ENCODE measurements around the gene JTB. TPM values are rescaled to one million over a fixed set of nuclear protein-coding genes. Genes with fewer than 3 reads are reported as not detected.

JTB gene
- total and polyA plus RNA-seq, 9 of the 15 experiments (the other 6 are each of a cell fraction or from before 2014, with no cell fraction given), result 24.7 to 308 (median 151) TPM

DNA sequence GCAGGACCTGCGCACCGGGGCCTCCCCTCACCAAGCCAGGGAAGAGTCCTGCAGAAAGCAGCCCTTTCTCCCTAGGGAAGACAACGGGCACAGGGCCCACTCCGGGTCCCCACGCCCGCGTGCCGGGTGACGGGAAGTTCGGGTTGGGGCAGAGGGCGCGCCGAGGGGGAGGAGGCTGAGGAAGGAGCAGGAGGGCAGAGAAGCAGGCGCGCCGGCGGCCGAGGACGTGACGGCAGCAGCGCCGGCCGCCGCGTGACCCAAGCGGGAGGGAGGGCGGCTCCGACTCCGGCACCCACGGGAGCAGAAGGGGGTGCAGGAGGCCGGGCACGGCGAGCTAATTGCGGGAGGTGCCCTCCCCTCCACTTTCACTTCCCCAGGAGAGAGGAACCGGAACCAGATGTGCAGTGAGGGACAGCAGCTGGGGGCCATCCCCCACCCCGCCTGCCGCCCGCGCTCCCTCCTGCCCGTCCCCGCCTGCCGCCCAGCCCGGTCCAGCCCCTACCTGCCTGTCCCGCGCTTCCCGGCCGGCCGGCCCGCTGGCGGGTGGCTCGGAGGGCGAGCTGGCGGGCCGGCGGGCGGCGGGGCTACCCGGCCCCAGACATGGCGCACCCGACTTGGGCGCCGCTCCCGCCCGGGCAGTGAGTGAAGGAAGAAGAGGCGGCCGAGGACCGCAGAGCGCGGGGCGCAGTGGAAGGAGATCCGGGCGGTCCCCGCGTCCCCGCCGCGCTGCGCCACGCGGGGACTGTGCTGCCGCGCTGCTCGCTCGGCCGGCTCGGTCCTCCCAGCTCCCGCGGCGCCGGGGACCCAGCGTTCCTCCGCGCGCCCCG is 31.5 kb downstream of the JTB start:
- CTCF ChIA-PET (ENCODE audit: low intra/inter-chr PET ratio), result interaction anchor here (0.9 to 1.8 kb wide), 3 partner anchors 40 to 327 kb away, joined by 4 to 7 read pairs (median 6); partner anchors contain the start of genes HAX1 and RAB13
- ATAC-seq, result peak; percentile 72
- Histone ChIP-seq H3K4me3 (peak overlapping the region; percentile 99), H4K20me1 (replicated peaks; ENCODE audit: control insufficient read depth, insufficient read depth, low read length) (no peaks in the 10 kb centered on the region), H3K9ac (ENCODE audit: insufficient read depth in 1 of 2, low read depth in 2 of 2, low read length in 2 of 2) (peak overlapping the region; percentile 88 to 99), H3K27me3 (ENCODE audit: control insufficient read depth in 2 of 2, insufficient read depth in 2 of 2, low read length in 2 of 2) (no peaks in the 10 kb centered on the region), H3K36me3 (ENCODE audit: control insufficient read depth, insufficient read depth, low read length) (peaks cover 69% of the 10 kb centered on the region), H2AFZ (ENCODE audit: low read depth, low read length) (peak overlapping the region; percentile 60; the same call in 1 of the 2 replicates), H3K27ac (ENCODE audit: extremely low read depth, low read depth, low read length) (peak overlapping the region; percentile 85), H3K79me2 (ENCODE audit: control insufficient read depth, insufficient read depth, low read length) (peaks cover 29% of the 10 kb centered on the region), H3K9me1 (ENCODE audit: control insufficient read depth, insufficient read depth, low read length) (no peaks in the 10 kb centered on the region), H3K4me2 (ENCODE audit: insufficient read depth, low read length) (peak overlapping the region; percentile 98), H3K4me1 (replicated peaks in 1 of 2; ENCODE audit: control insufficient read depth in 2 of 2, insufficient read depth in 2 of 2, low read length in 2 of 2) (peaks cover 12 to 32% of the 10 kb centered on the region in 2 experiments; a peak in 4 of 5 replicates), H3K9me3 (replicated peaks; ENCODE audit: control insufficient read depth, insufficient read depth, low read depth, low read length) (no peaks in the 10 kb centered on the region)
- peak; percentile 67 to 86 (median 80) for DNase-seq (ENCODE audit: extremely low read depth in 1 of 4, low spot score in 3 of 4)
- under 1% methylated on average over 18 of the region's 95 CpGs for WGBS (ENCODE audit: insufficient coverage, low coverage, missing lambda C conversion rate)
- BruUV-seq (replicated peaks), result TSS peak; percentile 38
- FAIRE-seq, result peak; percentile 59
- POLR2A ChIA-PET, result interaction anchor here (0.6 to 5.5 kb wide), 18 partner anchors 12 to 317 kb away, joined by 3 to 39 read pairs (median 4); partner anchors contain the start of genes CREB3L4, CRTC2, GATAD2B and JTB
- intact Hi-C loops (cut with micrococcal nuclease) (loop anchor here (5.0 kb wide), 1 partner anchor 41 kb away; the partner anchor contains the start of gene RAB13), in situ Hi-C loops (cut with MboI) (no loop called here)
- TF ChIP-seq NFXL1 (CRISPR knock-in tag; IDR thresholded peaks at IDR 0.05) (no peak), MAFG (tag; conservative IDR thresholded peaks at IDR 0.05) (no peak), KDM5B (IDR thresholded peaks at IDR 0.05; ENCODE audit: insufficient replicate concordance, low read depth, low read length) (peak; percentile 45), JUN (IDR thresholded peaks at IDR 0.05; ENCODE audit: borderline replicate concordance, low read depth, low read length) (no peak), JUN (CRISPR knock-in tag; IDR thresholded peaks at IDR 0.05; ENCODE audit: borderline replicate concordance) (peak; percentile 8; the same call in 1 of the 2 replicates), KHSRP (IDR thresholded peaks at IDR 0.05) (no peak), RBM22 (IDR thresholded peaks at IDR 0.05; ENCODE audit: low read depth, low read length, poor library complexity, severe bottlenecking) (peak; percentile 10), POLR2AphosphoS2 (IDR thresholded peaks at IDR 0.05; ENCODE audit: low read length) (0 out of 2 replicates have a peak, but pooled peaks have one; percentile 49), ATF1 (CRISPR knock-in tag; IDR thresholded peaks at IDR 0.05) (no peak), ATF1 (tag; IDR thresholded peaks at IDR 0.05) (peak; percentile 57), CREM (IDR thresholded peaks at IDR 0.05; ENCODE audit: low read depth) (peak; percentile 21; the same call in 1 of the 2 replicates), SIN3B (IDR thresholded peaks at IDR 0.05; ENCODE audit: low read depth) (peak; percentile 52), ATF7 (IDR thresholded peaks at IDR 0.05) (0 out of 2 replicates have a peak, but pooled peaks have one; percentile 9), MAZ (CRISPR knock-in tag; conservative IDR thresholded peaks at IDR 0.05 in 1 of 2, IDR thresholded peaks at IDR 0.05 in 1 of 2) (peak; percentile 58 to 68), TCF3 (CRISPR knock-in tag; IDR thresholded peaks at IDR 0.05) (no peak), ZNF253 (CRISPR knock-in tag; conservative IDR thresholded peaks at IDR 0.05) (no peak)
- TF ChIP-seq, protein P1, sequence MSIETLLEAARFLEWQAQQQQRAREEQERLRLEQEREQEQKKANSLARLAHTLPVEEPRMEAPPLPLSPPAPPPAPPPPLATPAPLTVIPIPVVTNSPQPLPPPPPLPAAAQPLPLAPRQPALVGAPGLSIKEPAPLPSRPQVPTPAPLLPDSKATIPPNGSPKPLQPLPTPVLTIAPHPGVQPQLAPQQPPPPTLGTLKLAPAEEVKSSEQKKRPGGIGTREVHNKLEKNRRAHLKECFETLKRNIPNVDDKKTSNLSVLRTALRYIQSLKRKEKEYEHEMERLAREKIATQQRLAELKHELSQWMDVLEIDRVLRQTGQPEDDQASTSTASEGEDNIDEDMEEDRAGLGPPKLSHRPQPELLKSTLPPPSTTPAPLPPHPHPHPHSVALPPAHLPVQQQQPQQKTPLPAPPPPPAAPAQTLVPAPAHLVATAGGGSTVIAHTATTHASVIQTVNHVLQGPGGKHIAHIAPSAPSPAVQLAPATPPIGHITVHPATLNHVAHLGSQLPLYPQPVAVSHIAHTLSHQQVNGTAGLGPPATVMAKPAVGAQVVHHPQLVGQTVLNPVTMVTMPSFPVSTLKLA (conservative IDR thresholded peaks at IDR 0.05), result peak; percentile 65 to 76
- TF ChIP-seq, protein P2, sequence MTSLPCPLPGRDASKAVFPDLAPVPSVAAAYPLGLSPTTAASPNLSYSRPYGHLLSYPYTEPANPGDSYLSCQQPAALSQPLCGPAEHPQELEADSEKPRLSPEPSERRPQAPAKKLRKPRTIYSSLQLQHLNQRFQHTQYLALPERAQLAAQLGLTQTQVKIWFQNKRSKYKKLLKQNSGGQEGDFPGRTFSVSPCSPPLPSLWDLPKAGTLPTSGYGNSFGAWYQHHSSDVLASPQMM (CRISPR knock-in tag; IDR thresholded peaks at IDR 0.05), result no peak
- TF ChIP-seq, protein P3, sequence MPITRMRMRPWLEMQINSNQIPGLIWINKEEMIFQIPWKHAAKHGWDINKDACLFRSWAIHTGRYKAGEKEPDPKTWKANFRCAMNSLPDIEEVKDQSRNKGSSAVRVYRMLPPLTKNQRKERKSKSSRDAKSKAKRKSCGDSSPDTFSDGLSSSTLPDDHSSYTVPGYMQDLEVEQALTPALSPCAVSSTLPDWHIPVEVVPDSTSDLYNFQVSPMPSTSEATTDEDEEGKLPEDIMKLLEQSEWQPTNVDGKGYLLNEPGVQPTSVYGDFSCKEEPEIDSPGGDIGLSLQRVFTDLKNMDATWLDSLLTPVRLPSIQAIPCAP (CRISPR knock-in tag; IDR thresholded peaks at IDR 0.05; ENCODE audit: borderline replicate concordance), result 0 out of 2 replicates have a peak, but pooled peaks have one; percentile 10
